VCaP (cell line): ENCODE measurements around the gene CD93.

ENCODE experiments used
- H3K27ac ChIP-seq: fragments of 450-650 bp; 2 replicates; pipeline ENCODE4 v1.5.1; 2017
- CTCF ChIP-seq: fragments of 450-650 bp; conservative IDR thresholded peaks from 2 replicates; pipeline ENCODE4 v1.5.1; 2017; ENCODE audit warnings: mild to moderate bottlenecking, moderate library complexity

The CD93 gene

DNA sequence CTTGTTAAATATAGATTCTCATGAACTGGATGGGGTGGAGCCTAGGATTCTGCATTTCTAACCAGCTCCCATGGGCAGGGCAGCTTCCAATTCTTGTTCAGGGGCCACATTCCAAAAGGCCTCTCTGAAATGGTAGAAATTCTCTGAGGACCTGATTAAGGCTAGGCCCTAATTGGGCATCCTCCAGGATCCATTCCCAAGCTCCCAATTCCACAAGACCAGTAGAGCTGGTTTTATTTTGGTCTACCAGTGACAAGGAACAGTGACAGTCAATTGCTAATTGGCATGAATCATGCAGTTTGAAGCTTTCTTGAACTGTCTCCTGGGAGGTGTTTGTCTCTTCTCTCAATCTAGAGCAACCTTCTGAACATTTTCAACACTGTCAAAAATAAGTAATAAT is 39.7 kb downstream of the CD93 start:
- H3K27ac ChIP-seq: no peak overlapping the region

GRCh38 chr20:23043376-23043775 is 42.7 kb downstream of the CD93 start:
- no peak overlapping the region for H3K27ac ChIP-seq
- TF ChIP-seq CTCF: no peak

More for the DNA sequence above, 39.7 kb downstream of the CD93 start:
- TF ChIP-seq CTCF: no peak

DNA sequence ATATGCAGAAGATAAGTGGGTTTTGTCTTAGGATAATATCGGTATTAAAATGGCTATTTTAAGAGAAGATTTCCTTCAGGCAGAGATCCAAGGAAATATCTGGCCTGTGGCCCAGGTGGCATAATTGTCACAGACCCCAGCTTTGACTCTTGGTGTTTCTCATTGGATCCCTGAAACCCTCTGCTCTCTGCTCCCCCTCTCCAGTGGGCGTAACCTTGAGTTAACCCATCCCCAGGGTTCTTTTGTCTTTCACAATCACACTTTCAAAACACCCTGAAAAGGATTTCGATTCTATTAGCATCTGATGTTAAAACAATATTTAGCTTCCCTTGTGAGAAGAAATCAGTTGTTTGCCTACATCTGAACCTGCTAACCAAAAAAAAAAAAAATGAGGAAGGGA is 43.9 kb downstream of the CD93 start:
- no peak overlapping the region for H3K27ac ChIP-seq
- no peak for TF ChIP-seq CTCF

- H3K27ac ChIP-seq: no peak overlapping the region
- no peak for TF ChIP-seq CTCF
Measured at GRCh38 chr20:23039885-23040508, 46.1 kb downstream of the CD93 start.

DNA sequence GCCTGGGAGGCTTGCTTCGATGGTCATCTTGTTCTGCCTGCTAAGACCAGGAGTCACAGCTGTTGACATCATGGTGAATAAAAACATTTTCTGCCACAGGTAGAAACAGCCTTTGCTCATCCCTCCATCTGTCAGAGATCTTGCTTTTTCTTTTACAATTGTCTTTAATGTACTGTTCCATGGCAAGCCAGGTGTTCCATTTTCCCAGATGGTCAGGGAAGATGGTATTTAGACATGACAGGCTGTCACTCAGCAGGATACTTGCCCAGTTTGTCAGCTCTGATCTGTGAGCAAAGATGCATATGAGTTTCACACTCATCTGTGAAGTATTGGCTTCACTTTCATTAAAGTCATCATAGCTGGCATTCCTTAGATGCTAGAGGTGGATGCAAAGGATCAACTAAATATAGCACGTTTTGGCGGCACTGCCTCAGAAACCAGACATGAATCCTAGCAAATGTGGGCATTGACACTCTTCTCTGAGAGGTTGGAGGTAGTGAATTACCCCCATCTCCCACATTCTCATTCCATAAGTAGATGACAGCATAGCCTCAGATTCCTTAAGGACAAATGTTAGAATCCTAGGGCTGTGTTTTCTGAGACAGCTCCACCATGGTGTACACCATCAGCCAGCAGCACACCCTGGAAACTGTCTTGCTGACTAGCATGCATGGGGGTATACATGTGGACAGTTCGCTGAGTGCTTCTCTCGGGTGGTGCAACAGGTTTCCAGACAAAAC is 46.8 kb downstream of the CD93 start:
- no peak overlapping the region for H3K27ac ChIP-seq
- no peak for TF ChIP-seq CTCF

GRCh38 chr20:23037017-23037481 is 49.1 kb downstream of the CD93 start:
- no peak for TF ChIP-seq CTCF
- H3K27ac ChIP-seq: no peak overlapping the region

GRCh38 chr20:23036371-23036770 is 49.8 kb downstream of the CD93 start:
- TF ChIP-seq CTCF: no peak
- no peak overlapping the region for H3K27ac ChIP-seq
